ENCODE measurements around the gene TAX1BP3. TPM values are rescaled to one million over a fixed set of nuclear protein-coding genes. Genes with fewer than 3 reads are reported as not detected.

The TAX1BP3 gene
- total RNA-seq, 1 donor from 2014 or later, result 190 TPM

DNA sequence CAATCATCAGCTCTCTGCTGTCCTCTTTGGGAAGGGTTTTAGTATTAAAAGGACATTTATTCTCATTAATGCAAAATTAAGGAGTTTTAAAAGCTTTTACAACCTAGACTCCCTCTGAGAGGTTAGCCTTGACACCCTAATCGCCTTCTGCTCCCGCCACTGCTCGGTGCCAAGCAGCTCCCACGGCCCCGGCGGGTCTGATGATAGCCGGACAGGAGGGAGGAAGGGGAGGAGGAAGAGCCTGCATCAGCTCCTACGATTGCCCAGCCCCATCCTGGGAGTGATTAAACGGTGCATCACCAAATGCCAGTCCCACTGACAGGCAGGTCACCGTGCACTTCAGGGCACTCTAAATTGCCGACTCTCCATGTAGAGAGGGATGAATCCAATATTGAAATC is 40.6 kb downstream of the TAX1BP3 start:
- no peak for DNase-seq (ENCODE audit: low read depth in 2 of 2)

DNA sequence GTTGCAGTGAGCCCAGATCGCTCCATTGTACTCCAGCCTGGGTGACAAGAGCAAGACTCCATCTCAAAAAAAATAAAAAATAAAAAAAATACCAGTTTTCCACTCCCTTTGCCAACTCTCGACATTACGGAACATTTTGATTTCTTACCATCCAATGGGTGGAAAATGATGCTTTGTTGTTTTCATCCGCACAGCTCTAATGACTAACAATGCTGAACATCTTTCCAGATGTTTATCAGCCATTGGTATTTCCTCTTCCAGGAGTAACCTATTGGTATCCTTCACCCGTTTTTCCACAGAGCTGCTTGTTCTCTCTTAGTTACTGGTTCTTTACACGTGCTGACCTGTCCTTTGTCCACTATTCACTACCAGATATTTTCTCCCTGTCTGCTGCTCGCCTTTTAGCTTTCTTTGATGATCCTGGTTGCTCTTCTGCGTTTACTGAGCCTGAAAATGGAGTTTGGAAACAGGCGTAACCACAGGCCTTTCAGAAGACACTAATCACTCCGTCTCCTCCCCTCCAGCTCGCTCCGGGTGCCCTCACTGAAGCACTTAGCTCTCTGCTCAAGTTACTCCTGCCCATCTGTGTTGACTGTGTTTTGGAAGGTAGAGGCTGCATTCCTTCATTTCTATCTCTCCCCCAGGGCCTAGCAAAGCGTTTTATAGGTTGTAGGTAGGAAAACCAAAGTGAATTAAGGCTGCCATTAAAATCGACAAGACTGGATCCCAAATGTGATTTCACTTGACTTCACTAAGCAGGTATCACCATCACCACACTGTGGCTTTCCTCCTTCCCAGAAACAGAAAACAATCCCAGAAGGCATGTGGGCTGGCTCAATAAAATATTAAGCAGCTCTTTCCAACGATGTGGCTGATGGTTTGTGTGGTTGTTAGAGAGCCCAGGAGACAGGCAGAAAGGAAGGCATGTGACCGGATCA is 41.3 kb downstream of the TAX1BP3 start:
- DNase-seq (ENCODE audit: low read depth in 2 of 2), result peak; percentile 61 to 71

DNA sequence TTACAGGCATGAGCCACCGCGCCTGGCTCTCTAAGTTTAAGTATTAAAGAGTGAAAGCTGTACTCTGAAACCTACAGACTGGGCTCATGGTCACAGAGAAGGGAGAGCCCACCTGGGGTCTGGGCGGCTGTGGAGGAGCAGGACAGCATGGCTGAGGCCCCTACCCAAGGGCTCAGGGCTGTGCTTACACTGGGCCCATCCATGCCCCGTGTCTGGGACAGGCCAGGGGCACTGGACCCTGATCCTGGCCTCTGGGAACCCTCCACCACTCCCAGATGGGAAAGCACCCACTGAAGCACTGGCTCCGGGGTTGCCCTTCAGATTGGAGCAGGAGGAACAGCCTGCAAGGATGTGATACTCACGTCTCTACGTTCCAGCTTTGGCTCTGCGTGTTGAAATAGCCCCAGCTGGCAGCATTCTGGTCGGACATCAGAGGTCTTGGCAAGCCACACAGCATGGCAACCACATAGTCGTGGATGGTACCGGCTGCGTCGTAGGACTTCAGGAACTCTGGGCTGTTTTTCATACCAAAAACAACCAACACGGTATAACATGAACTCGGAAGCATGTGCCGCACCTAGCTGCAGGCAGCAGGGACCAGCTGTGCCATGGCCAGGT is 45.3 kb downstream of the TAX1BP3 start:
- no peak for DNase-seq (ENCODE audit: low read depth in 2 of 2)

DNA sequence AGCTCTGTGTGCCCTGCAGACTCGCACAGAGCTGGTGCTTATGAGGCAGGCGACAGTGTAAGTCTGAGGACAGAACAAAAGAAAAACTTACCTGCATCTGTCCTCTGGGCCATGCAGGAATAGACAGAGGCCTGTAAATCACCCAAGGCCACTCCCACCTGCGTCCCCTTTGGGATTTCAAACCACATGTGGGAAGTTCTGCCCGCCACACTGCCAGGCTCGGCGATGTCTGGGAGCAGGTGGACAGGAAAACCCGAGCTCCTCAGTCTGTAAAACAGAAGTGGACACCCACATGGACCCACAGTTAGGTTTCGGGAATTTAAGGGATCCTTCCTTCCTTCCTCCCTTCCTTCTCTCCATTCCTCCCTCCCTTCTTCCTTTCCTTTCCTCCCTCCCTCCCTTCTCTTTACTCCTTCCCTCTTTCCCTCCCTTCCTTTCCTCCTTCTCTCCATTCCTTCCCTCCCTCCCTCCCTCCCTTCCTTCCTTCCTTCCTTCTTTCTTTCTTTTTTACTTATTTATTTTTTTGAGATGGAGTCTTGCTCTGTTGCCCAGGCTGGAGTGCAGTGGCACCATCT is 47.1 kb downstream of the TAX1BP3 start:
- no peak for DNase-seq (ENCODE audit: low read depth in 2 of 2)

DNA sequence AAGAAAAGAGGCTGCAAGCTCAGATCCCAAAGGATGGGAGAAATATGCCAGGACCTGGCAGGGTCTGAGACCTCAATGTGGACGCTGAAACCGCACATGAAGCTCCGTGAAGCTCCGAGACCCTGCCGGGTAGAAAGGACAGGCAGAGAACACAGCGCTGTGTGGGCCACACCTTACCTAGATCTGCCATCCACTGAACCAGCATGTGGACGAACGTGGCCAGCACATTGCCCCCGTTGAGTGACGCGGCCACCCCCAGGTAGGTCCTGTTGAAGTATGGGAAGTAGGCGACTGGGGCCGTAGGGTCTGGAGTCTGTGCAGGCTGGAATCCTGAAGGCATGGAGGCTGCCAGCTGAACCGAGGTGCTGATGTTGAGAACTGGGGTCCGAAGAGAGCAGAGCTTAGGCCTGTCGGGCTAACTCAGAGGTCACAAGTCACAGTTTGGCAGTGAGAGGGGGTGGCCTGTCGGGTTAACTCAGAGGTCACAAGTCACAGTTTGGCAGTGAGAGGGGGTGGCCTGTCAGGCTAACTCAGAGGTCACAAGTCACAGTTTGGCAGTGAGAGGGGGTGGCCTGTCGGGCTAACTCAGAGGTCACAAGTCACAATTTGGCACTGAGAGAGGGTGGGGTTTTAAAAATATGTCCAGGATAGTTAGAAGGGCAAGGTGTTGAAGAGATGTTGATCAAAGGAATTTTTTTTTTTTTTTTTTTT is 53.1 kb downstream of the TAX1BP3 start:
- DNase-seq (ENCODE audit: low read depth in 2 of 2), result no peak

DNA sequence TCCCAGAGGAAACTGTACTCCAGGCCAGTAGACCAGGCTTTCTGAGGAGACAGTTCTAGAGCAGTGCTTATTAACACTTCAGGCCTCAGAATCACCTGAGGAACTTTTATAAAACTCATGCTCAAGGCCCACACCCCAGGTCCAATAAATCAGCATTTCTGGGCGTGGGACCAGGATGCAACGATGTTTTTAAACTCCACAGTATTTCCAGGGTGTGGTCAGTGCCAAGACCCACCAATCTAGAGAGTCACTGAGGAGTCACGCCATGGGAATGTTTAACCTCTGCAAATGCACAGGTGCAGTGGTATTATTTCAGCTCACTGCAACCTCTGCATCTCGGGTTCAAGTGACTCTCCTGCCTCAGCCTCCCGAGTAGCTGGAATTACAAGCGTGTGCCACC is 55.3 kb downstream of the TAX1BP3 start:
- no peak for DNase-seq (ENCODE audit: low read depth in 2 of 2)

Other genes with a start within 250 kb of the TAX1BP3 start
- gene OR1E2, start 234.7 kb downstream of the TAX1BP3 start, total RNA-seq, result not detected in 2 replicates
- gene SPATA22, start 196.8 kb downstream of the TAX1BP3 start, total RNA-seq, result 1.7 TPM in 1 of 2 replicates, not detected in the other
- 0.13 TPM in 1 of 2 replicates, not detected in the other for gene ASPA, start 192.6 kb downstream of the TAX1BP3 start, total RNA-seq
- gene TRPV3, start 110.8 kb downstream of the TAX1BP3 start, total RNA-seq, result 0.13 TPM in 1 of 2 replicates, not detected in the other
- 0.51 and 0.76 TPM in 2 replicates for gene TRPV1, start 59.2 kb downstream of the TAX1BP3 start, total RNA-seq
- gene SHPK, start 32.3 kb downstream of the TAX1BP3 start, total RNA-seq, result 11.2 and 19.2 TPM in 2 replicates
- gene CTNS, start 31.8 kb downstream of the TAX1BP3 start, total RNA-seq, result 15.3 and 30.2 TPM in 2 replicates
- gene EMC6, start 234 bp upstream of the TAX1BP3 start, total RNA-seq, result 18.4 and 19.8 TPM in 2 replicates
- gene P2RX5, start 27.6 kb upstream of the TAX1BP3 start, total RNA-seq, result 0.13 and 0.77 TPM in 2 replicates
- 3.5 and 5.5 TPM in 2 replicates for gene HASPIN, start 55.3 kb upstream of the TAX1BP3 start, total RNA-seq
- 9.1 and 20.3 TPM in 2 replicates for gene ITGAE, start 132.6 kb upstream of the TAX1BP3 start, total RNA-seq
- 12.2 and 18.0 TPM in 2 replicates for gene NCBP3, start 177.7 kb upstream of the TAX1BP3 start, total RNA-seq
- gene CAMKK1, start 224.5 kb upstream of the TAX1BP3 start, total RNA-seq, result 0.64 and 1.0 TPM in 2 replicates
- gene P2RX1, start 247.9 kb upstream of the TAX1BP3 start, total RNA-seq, result not detected in 2 replicates